A549 (cell line): ENCODE measurements around the gene PYGO2.

Experiments
- CHD2 ChIP-seq: fragments of 150-350 bp; IDR thresholded peaks from 2 replicates; pipeline ENCODE4 v1.6.1; 2014; ENCODE audit warnings: low read length; ENCODE audit not compliant: partially characterized antibody
- CTCF ChIP-seq: fragments of >200 bp; sonication (Bioruptor Twin); formaldehyde crosslinking; IDR thresholded peaks from 3 replicates; pipeline ENCODE4 v1.5.1; 2016
- E2F6 ChIP-seq: IDR thresholded peaks from 2 replicates; pipeline ENCODE4 v1.6.1; 2012; ENCODE audit warnings: low read depth, borderline replicate concordance
- KDM1A ChIP-seq: fragments of 200-600 bp; sonication (generic); IDR thresholded peaks from 2 replicates; pipeline ENCODE4 v1.6.1; 2016; ENCODE audit warnings: low read depth, mild to moderate bottlenecking
- POLR2A ChIP-seq: IDR thresholded peaks from 2 replicates; pipeline ENCODE4 v1.6.1; 2012; ENCODE audit warnings: mild to moderate bottlenecking, low read length
- RAD21 ChIP-seq, 2 experiments: fragments of >200 bp in 1 of 2; sonication (Bioruptor Twin) in 1 of 2; formaldehyde crosslinking in 1 of 2; IDR thresholded peaks in 1 of 2; conservative IDR thresholded peaks in 1 of 2; 2 replicates in 1 of 2; 3 replicates in 1 of 2; pipeline ENCODE4 v1.6.1; 2012 to 2018; ENCODE audit warnings: inconsistent platforms in 1 of 2
- REST ChIP-seq: fragments of 200-600 bp; sonication (generic); IDR thresholded peaks from 2 replicates; pipeline ENCODE4 v1.6.1; 2016; ENCODE audit warnings: antibody characterized with exemption, mild to moderate bottlenecking, moderate library complexity
- SMC3 ChIP-seq: fragments of >200 bp; sonication (Bioruptor Twin); formaldehyde crosslinking; IDR thresholded peaks from 3 replicates; pipeline ENCODE4 v1.6.1; 2018; ENCODE audit warnings: inconsistent platforms
- SREBF2 ChIP-seq: fragments of 450-650 bp; IDR thresholded peaks from 2 replicates; pipeline ENCODE4 v1.6.1; 2014; ENCODE audit warnings: mild to moderate bottlenecking, moderate library complexity

GRCh38 chr1:154926201-154926600, 35.4 kb downstream of the PYGO2 start:
- TF ChIP-seq POLR2A (no peak), CHD2 (no peak), SMC3 (no peak), REST (no peak), KDM1A (no peak), SREBF2 (no peak), E2F6 (no peak), CTCF (no peak), RAD21 (conservative IDR thresholded peaks at IDR 0.05 in 1 of 2, IDR thresholded peaks at IDR 0.05 in 1 of 2) (no peak)
